ENCODE results near the gene WDR86. TPM values are rescaled to one million over a fixed set of nuclear protein-coding genes. Genes with fewer than 3 reads are reported as not detected.
A peak's percentile ranks its signal among the peaks of the same experiment; 100 is the strongest.

The WDR86 gene, protein sequence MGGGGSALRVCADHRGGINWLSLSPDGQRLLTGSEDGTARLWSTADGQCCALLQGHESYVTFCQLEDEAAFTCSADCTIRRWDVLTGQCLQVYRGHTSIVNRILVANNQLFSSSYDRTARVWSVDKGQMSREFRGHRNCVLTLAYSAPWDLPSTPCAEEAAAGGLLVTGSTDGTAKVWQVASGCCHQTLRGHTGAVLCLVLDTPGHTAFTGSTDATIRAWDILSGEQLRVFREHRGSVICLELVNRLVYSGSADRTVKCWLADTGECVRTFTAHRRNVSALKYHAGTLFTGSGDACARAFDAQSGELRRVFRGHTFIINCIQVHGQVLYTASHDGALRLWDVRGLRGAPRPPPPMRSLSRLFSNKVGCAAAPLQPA
- total RNA-seq, result under 1 TPM; 0.55 to 0.59 TPM
- polyA plus RNA-seq, result 10.4 TPM

DNA sequence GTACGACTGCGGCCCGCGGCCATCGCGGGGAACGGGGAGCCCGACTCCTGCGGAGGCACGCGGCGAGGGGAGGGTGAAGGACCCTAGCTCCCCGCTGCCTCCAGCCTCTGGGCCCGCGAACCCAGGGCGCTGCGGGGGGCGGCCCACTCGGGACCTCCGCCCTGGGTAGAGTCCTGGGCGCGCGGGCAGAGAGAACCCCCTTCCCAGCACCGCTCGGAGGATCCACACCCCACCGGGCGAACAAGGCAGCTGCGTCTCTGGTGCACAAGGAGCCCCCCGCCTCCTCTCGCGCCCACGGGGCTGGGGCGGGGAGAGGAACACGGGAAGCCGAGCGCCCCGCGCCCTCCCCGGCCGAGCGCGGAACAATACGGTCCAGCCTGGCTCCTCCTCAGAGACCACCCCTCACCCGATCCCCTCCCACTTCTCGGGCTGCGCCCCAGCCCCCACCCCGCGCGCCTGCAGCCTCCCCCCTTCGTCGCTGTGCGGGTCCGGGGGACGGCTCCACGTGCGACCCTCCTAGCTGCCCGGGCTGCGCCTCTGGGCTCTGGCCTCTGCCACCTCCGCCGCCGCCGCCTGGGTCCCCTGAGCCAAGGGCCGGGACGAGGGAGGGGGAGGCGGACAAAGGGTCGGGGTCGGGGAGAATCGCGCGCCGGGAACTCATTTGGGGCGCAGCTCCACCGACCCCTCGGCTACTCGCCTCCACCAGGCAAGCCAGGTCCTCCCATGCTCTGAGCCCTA is at the start of gene WDR86:
Gene WDR86 (minus strand): TSS at position 372 of the 738 bp plus-strand sequence. CDS start 449 bp downstream, outside the sequence.
- Mint-ChIP-seq H3K4me1 (peaks cover 35 to 45% (median 42%) of the 10 kb centered on the region in 3 donors), H3K4me3 (peak within 1 kb of the TSS; percentile 77 to 93 (median 85)), H3K27ac (peak within 1 kb of the TSS; percentile 86 to 99 (median 98)), H3K36me3 (peaks cover 0 to 20% (median 5%) of the 10 kb centered on the region in 3 donors), H3K27me3 (peaks cover 14 to 16% of the 10 kb centered on the region in 2 donors), H3K9me3 (peaks cover 0 to 7% (median 4%) of the 10 kb centered on the region in 5 donors)
- Histone ChIP-seq H3K4me1 (ENCODE audit: insufficient read depth, low read length) (peaks cover 6% of the 10 kb centered on the region), H3K36me3 (ENCODE audit: insufficient read depth, low read length) (no peaks in the 10 kb centered on the region), H3K27me3 (ENCODE audit: insufficient read depth, low read length, poor library complexity, severe bottlenecking) (peaks cover 6% of the 10 kb centered on the region), H3K27ac (ENCODE audit: low read depth, low read length) (peak within 1 kb of the TSS; percentile 92), H3K9me3 (ENCODE audit: low read length) (no peaks in the 10 kb centered on the region), H3K4me3 (ENCODE audit: low read length) (peak within 1 kb of the TSS; percentile 32)
- ChIA-PET POLR2A (interaction anchor here (0.9 to 1.6 kb wide), 4 partner anchors 20 to 38 kb away, joined by 3 to 11 read pairs (median 5); no protein-coding TSS in a partner anchor), CTCF (interaction anchor here (1.4 to 3.4 kb wide), 5 partner anchors 20 to 60 kb away, joined by 3 to 17 read pairs (median 5); no protein-coding TSS in a partner anchor)
- peak in 4 of 5 donors; percentile 20 to 60 (median 44) for DNase-seq

DNA sequence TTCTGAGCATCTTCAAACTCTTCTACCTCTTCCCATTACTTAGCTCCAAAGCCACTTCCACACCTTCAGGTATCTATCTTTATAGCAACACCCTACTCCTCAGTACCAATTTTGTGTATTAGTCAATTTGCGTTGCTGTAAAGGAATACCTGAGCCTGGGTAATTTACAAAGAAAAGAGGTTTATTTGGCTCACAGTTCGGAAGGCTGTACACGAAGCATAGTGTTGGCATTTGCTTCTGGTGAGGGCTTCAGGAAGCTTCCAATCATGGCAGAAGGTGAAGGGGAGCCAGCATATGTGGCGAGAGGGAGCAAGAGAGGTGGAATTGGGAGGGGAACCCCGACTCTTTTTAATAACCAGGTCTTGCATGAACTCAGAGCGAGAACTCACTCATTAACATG is 47.7 kb upstream of the WDR86 start:
- ChIA-PET POLR2A (no interaction called here), CTCF (no interaction called here)
- no peak for DNase-seq
- peaks cover 4 to 11% (median 8%) of the 10 kb centered on the region in 5 donors for H3K9me3 Mint-ChIP-seq
- Histone ChIP-seq H3K4me3 (ENCODE audit: low read length) (no peak overlapping the region), H3K36me3 (ENCODE audit: insufficient read depth, low read length) (no peaks in the 10 kb centered on the region), H3K4me1 (ENCODE audit: insufficient read depth, low read length) (no peaks in the 10 kb centered on the region), H3K27ac (ENCODE audit: low read depth, low read length) (no peak overlapping the region), H3K27me3 (ENCODE audit: insufficient read depth, low read length, poor library complexity, severe bottlenecking) (no peaks in the 10 kb centered on the region), H3K9me3 (ENCODE audit: low read length) (peaks cover 6% of the 10 kb centered on the region)
- peaks cover 3 to 12% (median 5%) of the 10 kb centered on the region in 3 donors for H3K4me1 Mint-ChIP-seq
- H3K36me3 Mint-ChIP-seq, result peaks cover 0 to 4% (median 0%) of the 10 kb centered on the region in 3 donors
- no peak overlapping the region for H3K4me3 Mint-ChIP-seq
- H3K27ac Mint-ChIP-seq, result no peak overlapping the region
- peaks cover 5 to 9% of the 10 kb centered on the region in 2 donors for H3K27me3 Mint-ChIP-seq

DNA sequence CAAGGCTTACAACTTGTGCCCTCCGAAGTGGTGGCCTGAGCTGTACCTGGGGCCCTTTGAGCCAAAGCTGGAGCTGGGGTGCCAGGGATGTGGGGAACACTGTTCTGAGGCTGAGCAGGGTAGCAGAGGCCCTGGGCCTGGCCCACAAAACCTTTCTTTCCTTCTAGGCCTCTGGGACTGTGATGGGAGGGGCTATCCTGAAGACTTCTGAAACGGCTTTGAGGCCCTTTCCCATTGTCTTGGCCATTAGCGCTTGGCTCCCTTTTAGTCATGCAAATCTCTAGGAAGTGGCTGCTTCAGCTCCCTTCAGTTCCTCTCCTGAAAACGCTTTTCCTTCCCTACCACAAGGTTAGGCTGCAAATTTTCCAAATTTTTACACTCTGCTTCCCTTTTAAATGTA is 46.9 kb upstream of the WDR86 start:
- no peaks in the 10 kb centered on the region for H3K36me3 Mint-ChIP-seq
- H3K4me3 Mint-ChIP-seq, result no peak overlapping the region
- H3K4me1 ChIP-seq (ENCODE audit: insufficient read depth, low read length), result no peaks in the 10 kb centered on the region
- H3K4me3 ChIP-seq (ENCODE audit: low read length), result no peak overlapping the region
- peaks cover 3 to 12% (median 5%) of the 10 kb centered on the region in 3 donors for H3K4me1 Mint-ChIP-seq
- H3K36me3 ChIP-seq (ENCODE audit: insufficient read depth, low read length), result no peaks in the 10 kb centered on the region
- peaks cover 5 to 9% of the 10 kb centered on the region in 2 donors for H3K27me3 Mint-ChIP-seq
- ChIA-PET POLR2A (no interaction called here), CTCF (no interaction called here)
- H3K9me3 Mint-ChIP-seq, result peaks cover 0 to 4% (median 2%) of the 10 kb centered on the region in 5 donors
- no peaks in the 10 kb centered on the region for H3K27me3 ChIP-seq (ENCODE audit: insufficient read depth, low read length, poor library complexity, severe bottlenecking)
- peak overlapping the region in 1 of 8 donors; percentile 63 for H3K27ac Mint-ChIP-seq
- DNase-seq, result no peak
- H3K9me3 ChIP-seq (ENCODE audit: low read length), result no peaks in the 10 kb centered on the region
- H3K27ac ChIP-seq (ENCODE audit: low read depth, low read length), result no peak overlapping the region

DNA sequence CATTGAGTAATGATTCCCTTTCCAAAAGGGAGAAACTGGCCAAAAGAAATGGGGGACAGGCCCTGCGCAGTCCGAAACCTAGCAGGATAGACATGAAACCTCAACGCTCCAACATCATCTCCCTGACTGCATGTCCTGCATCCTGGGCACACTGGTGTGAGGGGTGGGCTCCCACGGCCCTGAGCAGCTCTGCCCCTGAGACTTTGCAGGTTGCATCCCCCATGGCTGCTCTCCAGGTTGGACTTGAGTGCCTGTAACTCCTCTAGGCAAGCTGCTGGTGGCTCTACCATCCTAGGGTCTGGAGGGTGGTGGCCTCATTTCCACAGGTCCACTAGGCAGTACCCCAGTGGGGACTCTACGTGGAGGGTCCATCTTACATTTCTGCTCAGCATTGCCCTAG is 46.4 kb upstream of the WDR86 start:
- Histone ChIP-seq H3K36me3 (ENCODE audit: insufficient read depth, low read length) (no peaks in the 10 kb centered on the region), H3K27me3 (ENCODE audit: insufficient read depth, low read length, poor library complexity, severe bottlenecking) (no peaks in the 10 kb centered on the region), H3K27ac (ENCODE audit: low read depth, low read length) (no peak overlapping the region), H3K9me3 (ENCODE audit: low read length) (no peaks in the 10 kb centered on the region), H3K4me3 (ENCODE audit: low read length) (no peak overlapping the region), H3K4me1 (ENCODE audit: insufficient read depth, low read length) (no peaks in the 10 kb centered on the region)
- H3K36me3 Mint-ChIP-seq, result no peaks in the 10 kb centered on the region
- H3K4me3 Mint-ChIP-seq, result no peak overlapping the region
- no peak overlapping the region for H3K27ac Mint-ChIP-seq
- CTCF ChIA-PET, result no interaction called here
- H3K27me3 Mint-ChIP-seq, result peaks cover 5 to 9% of the 10 kb centered on the region in 2 donors
- peaks cover 3 to 12% (median 5%) of the 10 kb centered on the region in 3 donors for H3K4me1 Mint-ChIP-seq
- POLR2A ChIA-PET, result no interaction called here
- DNase-seq, result no peak
- H3K9me3 Mint-ChIP-seq, result peaks cover 0 to 4% (median 1%) of the 10 kb centered on the region in 5 donors

DNA sequence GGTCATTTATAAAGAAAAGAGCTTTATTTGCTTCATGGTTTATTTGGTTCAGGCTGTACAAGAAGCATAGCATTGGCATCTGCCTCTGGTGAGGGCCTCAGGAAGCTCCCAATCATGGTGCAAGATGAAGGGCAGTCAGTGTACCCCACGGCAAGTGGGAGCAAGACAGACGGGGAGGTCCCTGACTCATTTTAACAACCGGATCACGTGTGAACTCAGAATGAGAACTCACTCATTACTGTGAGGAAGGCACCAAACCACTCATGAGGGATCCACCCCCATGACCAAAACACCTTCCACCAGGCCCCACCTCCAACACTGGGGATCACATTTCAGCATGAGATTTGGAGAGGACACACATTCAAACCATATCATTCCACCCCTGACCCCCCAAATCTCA is 45.9 kb upstream of the WDR86 start:
- no peak overlapping the region for H3K4me3 Mint-ChIP-seq
- Histone ChIP-seq H3K36me3 (ENCODE audit: insufficient read depth, low read length) (no peaks in the 10 kb centered on the region), H3K4me3 (ENCODE audit: low read length) (no peak overlapping the region), H3K27me3 (ENCODE audit: insufficient read depth, low read length, poor library complexity, severe bottlenecking) (no peaks in the 10 kb centered on the region), H3K4me1 (ENCODE audit: insufficient read depth, low read length) (no peaks in the 10 kb centered on the region), H3K27ac (ENCODE audit: low read depth, low read length) (no peak overlapping the region), H3K9me3 (ENCODE audit: low read length) (no peaks in the 10 kb centered on the region)
- H3K36me3 Mint-ChIP-seq, result no peaks in the 10 kb centered on the region
- H3K9me3 Mint-ChIP-seq, result peaks cover 0 to 2% (median 0%) of the 10 kb centered on the region in 5 donors
- peaks cover 3 to 12% (median 5%) of the 10 kb centered on the region in 3 donors for H3K4me1 Mint-ChIP-seq
- DNase-seq, result no peak
- ChIA-PET POLR2A (no interaction called here), CTCF (no interaction called here)
- H3K27ac Mint-ChIP-seq, result no peak overlapping the region
- H3K27me3 Mint-ChIP-seq, result peaks cover 3 to 4% of the 10 kb centered on the region in 2 donors

DNA sequence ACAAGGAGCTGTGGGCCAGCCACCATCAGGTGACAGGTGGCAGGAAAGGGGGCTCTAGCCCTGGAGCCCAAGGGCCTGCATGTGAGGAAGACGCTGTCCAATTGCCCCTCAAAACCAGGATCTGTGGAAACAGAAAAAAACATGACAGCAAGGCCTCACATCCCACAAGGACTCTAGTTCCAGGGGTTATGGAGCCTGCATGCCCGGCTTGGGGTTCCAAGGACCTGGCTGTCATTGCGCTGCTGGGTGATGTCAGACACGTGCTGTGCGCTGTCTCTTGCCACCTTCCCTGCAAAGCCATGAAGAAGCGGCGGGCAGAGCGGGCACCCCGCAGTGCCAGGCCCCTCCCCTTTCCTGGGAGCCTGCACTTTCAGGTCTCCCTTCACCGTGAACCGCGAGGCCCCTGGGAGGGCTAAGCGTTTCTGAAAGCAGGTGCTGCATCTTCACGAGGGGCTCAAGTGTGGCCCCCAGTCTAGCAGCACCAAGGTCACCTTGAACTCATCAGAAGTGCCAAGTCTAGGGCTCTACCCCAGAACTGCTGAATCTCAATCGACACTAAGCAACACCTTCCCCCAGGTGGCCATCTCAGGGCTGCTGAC is 45.2 kb upstream of the WDR86 start:
- H3K4me1 ChIP-seq (ENCODE audit: insufficient read depth, low read length), result no peaks in the 10 kb centered on the region
- H3K36me3 ChIP-seq (ENCODE audit: insufficient read depth, low read length), result no peaks in the 10 kb centered on the region
- no peaks in the 10 kb centered on the region for H3K9me3 ChIP-seq (ENCODE audit: low read length)
- ChIA-PET POLR2A (no interaction called here), CTCF (no interaction called here)
- no peaks in the 10 kb centered on the region for H3K36me3 Mint-ChIP-seq
- H3K4me1 Mint-ChIP-seq, result peaks cover 3 to 12% (median 5%) of the 10 kb centered on the region in 3 donors
- no peak overlapping the region for H3K4me3 ChIP-seq (ENCODE audit: low read length)
- peaks cover 3 to 4% of the 10 kb centered on the region in 2 donors for H3K27me3 Mint-ChIP-seq
- no peak overlapping the region for H3K27ac ChIP-seq (ENCODE audit: low read depth, low read length)
- H3K4me3 Mint-ChIP-seq, result no peak overlapping the region
- no peak overlapping the region for H3K27ac Mint-ChIP-seq
- H3K27me3 ChIP-seq (ENCODE audit: insufficient read depth, low read length, poor library complexity, severe bottlenecking), result no peaks in the 10 kb centered on the region
- peaks cover 0 to 2% (median 0%) of the 10 kb centered on the region in 5 donors for H3K9me3 Mint-ChIP-seq
- DNase-seq, result no peak

DNA sequence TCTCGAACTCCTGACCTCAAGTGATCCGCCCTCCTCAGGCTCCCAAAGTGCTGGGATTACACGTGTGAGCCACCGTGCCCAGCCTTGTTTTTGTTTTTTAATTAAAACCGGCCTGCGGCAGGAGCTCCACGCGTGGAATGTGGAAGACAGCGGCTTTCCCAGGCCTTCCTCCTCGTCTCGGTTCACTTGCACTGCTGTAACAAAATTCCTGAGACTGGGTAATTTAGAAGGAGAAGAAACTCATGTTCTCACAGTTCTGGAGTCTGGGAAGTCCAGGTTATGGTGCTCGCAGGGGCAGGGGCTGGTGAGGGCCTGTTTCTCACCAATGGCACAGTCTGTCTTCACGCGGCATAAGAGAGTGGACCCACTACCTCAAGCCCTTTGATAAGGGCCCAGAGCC is 44.5 kb upstream of the WDR86 start:
- H3K9me3 ChIP-seq (ENCODE audit: low read length), result no peaks in the 10 kb centered on the region
- ChIA-PET POLR2A (no interaction called here), CTCF (no interaction called here)
- no peak overlapping the region for H3K27ac ChIP-seq (ENCODE audit: low read depth, low read length)
- no peaks in the 10 kb centered on the region for H3K4me1 ChIP-seq (ENCODE audit: insufficient read depth, low read length)
- no peaks in the 10 kb centered on the region for H3K27me3 ChIP-seq (ENCODE audit: insufficient read depth, low read length, poor library complexity, severe bottlenecking)
- peaks cover 4 to 8% of the 10 kb centered on the region in 2 donors for H3K27me3 Mint-ChIP-seq
- DNase-seq, result no peak
- H3K4me3 ChIP-seq (ENCODE audit: low read length), result no peak overlapping the region
- H3K36me3 ChIP-seq (ENCODE audit: insufficient read depth, low read length), result no peaks in the 10 kb centered on the region
- no peak overlapping the region for H3K4me3 Mint-ChIP-seq
- H3K9me3 Mint-ChIP-seq, result peaks cover 0 to 2% (median 0%) of the 10 kb centered on the region in 5 donors
- no peaks in the 10 kb centered on the region for H3K36me3 Mint-ChIP-seq
- H3K4me1 Mint-ChIP-seq, result peaks cover 3 to 12% (median 5%) of the 10 kb centered on the region in 3 donors
- peak overlapping the region in 1 of 8 donors; percentile 59 for H3K27ac Mint-ChIP-seq
